ES-I3 (cell line): ENCODE measurements around the gene UBAP1.
"Not testable (repeated sequence)": the region's sequence is repeated elsewhere in the genome, so short reads cannot be mapped to it uniquely, and the experiment has no call there.

Experiments used
- H3K36me3 ChIP-seq: 2 replicates; pipeline ENCODE4 v1.6.1; 2013; ENCODE audit warnings: mild to moderate bottlenecking, low read length, control low read depth, moderate library complexity; ENCODE audit not compliant: insufficient read depth
- H3K4me1 ChIP-seq: 2 replicates; pipeline ENCODE4 v1.6.1; 2013; ENCODE audit warnings: mild to moderate bottlenecking, control low read depth, low read length; ENCODE audit not compliant: insufficient read depth
- H3K9ac ChIP-seq: 2 replicates; pipeline ENCODE4 v1.6.1; 2013; ENCODE audit warnings: low read depth, mild to moderate bottlenecking, low read length, moderate library complexity
- H3K9me3 ChIP-seq: 2 replicates; pipeline ENCODE4 v1.6.1; 2013; ENCODE audit warnings: mild to moderate bottlenecking, low read length, moderate library complexity; ENCODE audit not compliant: control insufficient read depth, insufficient read depth

The UBAP1 gene

DNA sequence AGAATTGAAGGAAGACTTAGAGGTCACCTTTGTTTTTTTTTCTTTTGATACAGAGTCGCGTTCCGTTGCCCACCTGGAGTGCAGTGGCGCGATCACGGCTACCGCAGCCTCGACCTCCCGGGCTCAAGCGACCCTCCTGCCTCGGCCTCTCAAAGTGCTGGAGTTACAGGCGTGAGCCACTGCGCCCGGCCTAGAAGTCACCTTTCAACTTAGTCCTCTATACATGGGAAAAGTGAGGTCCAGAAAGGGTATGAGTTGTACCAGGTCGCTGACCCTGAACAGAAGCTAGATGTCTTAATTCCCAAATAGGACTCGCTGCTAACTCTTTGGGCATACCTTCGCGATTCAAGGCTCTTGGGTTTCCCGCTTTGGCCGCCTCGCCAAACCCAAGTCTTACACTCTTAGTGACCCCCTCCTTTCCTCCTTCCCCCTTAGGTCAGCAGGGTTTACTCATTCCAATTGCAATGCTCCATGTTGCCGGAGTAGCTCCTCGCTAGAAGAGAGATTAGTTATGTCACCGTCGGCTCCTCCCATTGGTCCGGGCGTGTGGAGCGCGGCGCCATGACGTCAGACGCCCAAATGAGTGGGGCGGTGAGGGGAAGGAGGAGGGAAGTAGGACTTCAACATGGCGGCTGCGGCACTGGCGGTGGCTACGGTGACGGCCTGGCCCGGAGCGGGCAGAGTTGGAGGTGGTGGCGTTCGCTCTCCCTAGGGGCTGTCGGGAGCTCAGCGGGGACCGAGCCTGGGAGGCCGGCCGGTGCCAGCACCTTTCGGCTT lies at the start of gene UBAP1:
UBAP1 (plus strand) TSS at position 608 of the 777 bp plus-strand sequence. CDS start 41,872 bp downstream, outside the sequence.
- Histone ChIP-seq H3K4me1 (no peaks in the 10 kb centered on the region), H3K9ac (peak within 1 kb of the TSS; percentile 97)

DNA sequence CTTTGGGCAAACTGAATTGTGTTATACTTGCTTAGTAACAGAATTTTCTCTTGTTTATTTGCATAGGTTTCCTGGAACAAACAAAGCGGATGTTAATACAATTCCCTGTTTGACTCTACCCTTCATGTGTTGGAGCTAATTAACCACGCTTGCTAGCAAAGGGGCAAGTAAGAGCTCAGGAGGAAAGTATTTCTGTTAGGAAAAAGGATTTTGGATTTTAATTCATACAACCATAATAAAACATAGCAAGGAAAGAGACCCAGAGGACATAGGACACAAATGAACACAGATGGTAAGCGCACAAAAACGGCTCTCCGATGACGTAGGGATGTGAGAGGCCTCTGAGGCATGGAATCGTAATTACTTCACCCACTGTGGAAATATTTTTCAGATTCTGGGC lies 47.3 kb upstream of the UBAP1 start:
- Histone ChIP-seq H3K36me3 (no peaks in the 10 kb centered on the region), H3K4me1 (no peaks in the 10 kb centered on the region), H3K9me3 (no peaks in the 10 kb centered on the region), H3K9ac (no peak overlapping the region)

More for the DNA sequence above, at the start of gene UBAP1:
- Histone ChIP-seq H3K9me3 (no peaks in the 10 kb centered on the region), H3K36me3 (no peaks in the 10 kb centered on the region)

DNA sequence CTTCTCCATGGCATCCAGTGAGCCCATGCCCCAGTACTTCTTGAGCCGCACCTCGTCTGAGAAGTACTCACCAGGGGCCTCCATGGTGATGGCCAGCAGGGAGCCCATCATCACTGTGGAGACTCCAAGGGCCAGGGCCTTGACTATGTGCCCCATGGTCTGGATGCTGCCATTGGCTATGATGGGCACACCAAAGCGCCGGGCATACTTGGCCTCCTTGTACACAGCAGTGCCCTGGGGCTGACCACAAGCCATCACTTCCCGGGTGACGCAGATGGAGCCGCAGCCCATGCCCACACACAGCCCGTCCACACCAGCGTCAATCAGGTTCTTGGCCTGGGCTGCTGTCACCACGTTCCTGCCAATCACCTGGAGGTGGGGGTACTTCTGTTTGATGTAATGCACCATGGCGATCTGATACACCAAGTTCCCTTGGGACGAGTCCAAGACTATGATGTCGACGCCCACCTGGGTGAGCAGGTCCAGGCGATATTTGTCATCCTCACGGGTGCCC lies 45.4 kb upstream of the UBAP1 start:
- H3K4me1 ChIP-seq, result no peaks in the 10 kb centered on the region
- H3K9me3 ChIP-seq, result no peaks in the 10 kb centered on the region
- no peak overlapping the region for H3K9ac ChIP-seq
- H3K36me3 ChIP-seq, result no peaks in the 10 kb centered on the region

DNA sequence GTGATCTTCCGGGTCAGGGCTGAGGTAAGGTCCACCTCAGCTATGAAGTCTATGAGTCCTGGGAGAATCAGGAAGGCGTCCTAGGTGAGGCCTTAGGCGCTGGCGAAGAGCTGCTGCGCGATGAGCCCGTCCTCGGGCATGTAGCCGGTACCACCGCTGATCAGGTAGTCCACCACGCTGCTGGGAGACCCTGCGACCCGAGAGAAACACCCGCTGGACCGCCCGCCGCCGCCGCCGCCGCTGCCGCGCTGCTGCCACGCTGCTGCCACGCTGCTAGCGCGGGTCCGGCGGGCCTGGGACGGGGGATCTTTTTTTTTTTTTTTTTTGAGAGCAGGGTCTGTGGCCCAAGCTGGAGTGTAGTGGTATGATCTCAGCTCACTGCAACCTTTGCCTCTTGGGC lies 44.3 kb upstream of the UBAP1 start:
- Histone ChIP-seq H3K9me3 (no peaks in the 10 kb centered on the region), H3K36me3 (no peaks in the 10 kb centered on the region), H3K9ac (no peak overlapping the region), H3K4me1 (no peaks in the 10 kb centered on the region)

DNA sequence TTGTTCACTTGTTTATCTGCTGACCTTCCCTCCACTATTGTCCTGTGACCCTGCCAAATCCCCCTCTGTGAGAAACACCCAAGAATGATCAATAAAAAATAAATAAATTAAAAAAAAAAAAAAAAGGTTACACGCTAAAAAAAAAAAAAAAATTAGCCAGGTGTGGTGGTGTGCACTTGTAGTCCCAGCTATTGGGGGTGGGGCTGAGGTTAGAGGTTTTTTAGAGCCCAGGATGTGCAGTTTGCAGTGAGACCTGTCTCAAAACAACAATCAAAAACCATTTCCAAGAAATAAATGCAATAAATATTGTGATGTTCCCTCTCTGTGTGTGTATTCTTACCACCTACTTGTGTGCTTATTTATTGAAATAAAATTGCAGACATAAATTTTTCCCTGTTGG lies 40.2 kb upstream of the UBAP1 start:
- H3K9me3 ChIP-seq, H3K36me3 ChIP-seq, H3K4me1 ChIP-seq, H3K9ac ChIP-seq: not testable (repeated sequence)

DNA sequence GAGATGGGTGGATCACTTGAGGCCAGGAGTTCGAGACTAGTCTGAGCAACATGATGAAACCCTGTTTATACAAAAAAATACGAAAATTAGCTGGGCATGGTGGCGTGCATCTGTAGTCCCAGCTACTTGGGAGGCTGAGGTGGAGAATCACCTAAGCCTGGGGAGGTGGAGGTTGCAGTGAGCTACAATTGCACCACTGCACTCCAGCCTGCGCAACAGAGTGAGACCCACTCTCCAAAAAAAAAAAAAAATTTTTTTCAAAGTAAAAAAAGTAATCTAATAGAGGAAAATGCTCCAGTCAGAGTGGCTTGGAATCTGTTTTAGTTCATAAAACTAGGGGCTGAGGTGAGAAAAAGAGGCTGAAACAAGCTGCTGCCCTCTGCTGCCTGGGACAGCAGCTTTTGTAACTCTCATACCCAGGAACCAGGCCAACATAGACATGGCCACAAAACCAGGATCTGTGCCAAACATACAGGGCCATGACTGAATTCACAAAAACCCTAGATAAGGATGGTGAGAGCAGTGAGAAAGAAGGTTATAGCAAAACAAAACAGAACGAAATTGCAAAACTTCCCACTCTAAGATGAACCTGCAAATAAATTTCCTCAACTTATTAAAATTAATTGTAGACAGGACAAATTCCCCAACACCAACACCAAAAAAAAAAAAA lies 39.2 kb upstream of the UBAP1 start:
- H3K9ac ChIP-seq, result no peak overlapping the region
- no peaks in the 10 kb centered on the region for H3K36me3 ChIP-seq
- H3K9me3 ChIP-seq, result no peaks in the 10 kb centered on the region
- no peaks in the 10 kb centered on the region for H3K4me1 ChIP-seq

DNA sequence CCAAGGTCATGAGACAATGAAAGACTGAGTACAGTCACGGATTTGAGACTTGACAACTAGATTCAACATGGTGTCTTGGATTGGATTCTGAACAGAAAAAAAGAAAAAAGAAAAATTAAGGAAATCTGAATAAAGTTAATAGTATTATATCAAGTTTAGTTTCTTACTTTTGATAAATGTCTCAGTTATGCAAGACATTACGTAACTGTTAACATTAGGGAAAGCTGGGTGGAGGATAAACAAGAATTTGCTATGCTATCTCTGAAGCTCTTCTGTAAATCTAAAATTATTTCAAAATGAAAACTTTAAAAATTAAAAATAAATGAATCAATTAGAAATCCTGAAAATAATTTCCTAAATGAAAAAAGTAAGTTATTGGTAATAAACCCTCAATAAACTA lies 38.0 kb upstream of the UBAP1 start:
- H3K4me1 ChIP-seq, result 0 out of 2 replicates have a peak, but pooled peaks cover 3% of the 10 kb centered on the region
- no peak overlapping the region for H3K9ac ChIP-seq
- no peaks in the 10 kb centered on the region for H3K36me3 ChIP-seq
- H3K9me3 ChIP-seq, result no peaks in the 10 kb centered on the region

DNA sequence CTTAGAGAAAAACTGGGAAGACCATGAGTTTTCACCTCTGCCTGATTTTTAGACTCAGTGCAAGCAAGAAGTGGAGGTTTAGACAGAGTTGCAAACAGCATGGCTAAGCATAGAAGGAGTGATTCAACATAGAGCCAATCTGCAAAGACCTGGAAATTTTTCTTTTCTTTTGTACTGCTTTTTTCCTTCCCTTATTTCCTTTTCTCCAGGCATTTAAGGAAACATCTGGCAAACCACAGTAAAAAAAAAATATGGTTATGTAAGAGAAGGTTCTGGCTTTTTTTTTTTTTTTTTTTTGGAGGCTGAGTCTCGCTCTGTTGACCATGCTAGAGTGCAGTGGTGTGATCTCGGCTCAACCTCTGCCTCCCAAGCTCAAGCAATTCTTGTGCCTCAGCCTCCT lies 35.7 kb upstream of the UBAP1 start:
- H3K9me3 ChIP-seq, result no peaks in the 10 kb centered on the region
- no peak overlapping the region for H3K9ac ChIP-seq
- H3K4me1 ChIP-seq, result 0 out of 2 replicates have a peak, but pooled peaks cover 3% of the 10 kb centered on the region
- H3K36me3 ChIP-seq, result no peaks in the 10 kb centered on the region

DNA sequence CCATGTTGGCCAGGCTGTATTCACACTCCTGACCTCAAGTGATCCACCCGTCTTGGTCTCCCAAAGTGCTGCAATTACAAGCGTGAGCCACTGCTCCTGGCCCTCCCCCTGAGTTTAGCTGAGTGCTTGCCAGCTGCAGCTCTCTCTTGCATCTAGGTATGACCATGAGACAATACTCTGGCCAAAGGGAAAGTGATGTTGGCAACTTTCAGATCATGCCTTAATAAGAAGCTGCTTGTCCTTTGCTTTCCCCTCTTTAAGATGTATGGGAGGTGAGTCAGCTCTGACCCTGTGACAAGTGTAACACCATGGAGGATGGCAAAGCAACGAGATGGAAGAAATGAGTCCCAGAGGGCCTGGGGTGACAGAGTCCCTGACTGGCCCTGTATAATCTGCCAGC lies 33.7 kb upstream of the UBAP1 start:
- H3K9me3 ChIP-seq, result no peaks in the 10 kb centered on the region
- H3K9ac ChIP-seq, result no peak overlapping the region
- H3K4me1 ChIP-seq, result 0 out of 2 replicates have a peak, but pooled peaks cover 3% of the 10 kb centered on the region
- no peaks in the 10 kb centered on the region for H3K36me3 ChIP-seq

DNA sequence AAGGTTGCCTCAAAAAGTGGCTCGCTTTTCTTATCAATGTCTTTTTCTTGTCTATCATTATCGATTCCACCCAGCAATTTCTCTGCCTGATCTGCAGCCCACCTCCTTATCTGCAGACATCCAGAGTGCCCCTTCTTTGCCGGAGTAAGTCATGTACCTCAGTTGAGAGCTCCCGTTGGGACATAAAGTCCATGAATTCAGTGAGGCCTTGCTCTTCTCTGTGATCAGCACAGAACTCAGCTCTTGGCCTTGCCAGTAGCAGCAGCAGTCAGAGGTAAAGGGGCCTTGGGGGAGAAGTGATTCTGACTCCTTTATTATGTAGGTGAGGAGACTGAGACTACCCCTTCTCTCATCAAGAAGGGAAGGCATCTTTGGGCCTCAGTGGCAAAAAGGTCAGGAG lies 27.4 kb upstream of the UBAP1 start:
- Histone ChIP-seq H3K4me1 (no peaks in the 10 kb centered on the region; the same call in 1 of the 2 replicates), H3K9me3 (no peaks in the 10 kb centered on the region), H3K36me3 (no peaks in the 10 kb centered on the region), H3K9ac (no peak overlapping the region)

DNA sequence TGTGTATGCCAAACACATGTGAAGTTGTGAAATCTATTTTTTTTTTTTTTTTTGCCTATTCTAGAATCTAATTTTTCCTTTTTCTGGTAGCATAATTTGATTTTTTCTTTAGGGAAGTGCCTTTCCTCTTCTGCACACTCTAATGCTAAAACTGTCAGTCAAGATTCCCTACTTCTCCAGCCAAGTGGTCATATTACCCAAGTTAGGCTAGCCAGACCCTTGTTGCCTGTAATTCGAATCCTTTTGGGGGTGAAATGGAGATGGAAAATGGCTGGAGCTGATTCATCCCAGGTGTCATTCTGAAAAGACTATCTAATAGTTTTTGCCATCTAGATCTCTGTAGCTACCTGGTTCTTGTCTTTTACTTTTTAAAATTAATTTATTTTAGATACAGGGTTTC lies 24.8 kb upstream of the UBAP1 start:
- H3K36me3 ChIP-seq, result no peaks in the 10 kb centered on the region
- peaks cover 6% of the 10 kb centered on the region; the same call in 1 of the 2 replicates for H3K4me1 ChIP-seq
- H3K9me3 ChIP-seq, result no peaks in the 10 kb centered on the region
- no peak overlapping the region for H3K9ac ChIP-seq

DNA sequence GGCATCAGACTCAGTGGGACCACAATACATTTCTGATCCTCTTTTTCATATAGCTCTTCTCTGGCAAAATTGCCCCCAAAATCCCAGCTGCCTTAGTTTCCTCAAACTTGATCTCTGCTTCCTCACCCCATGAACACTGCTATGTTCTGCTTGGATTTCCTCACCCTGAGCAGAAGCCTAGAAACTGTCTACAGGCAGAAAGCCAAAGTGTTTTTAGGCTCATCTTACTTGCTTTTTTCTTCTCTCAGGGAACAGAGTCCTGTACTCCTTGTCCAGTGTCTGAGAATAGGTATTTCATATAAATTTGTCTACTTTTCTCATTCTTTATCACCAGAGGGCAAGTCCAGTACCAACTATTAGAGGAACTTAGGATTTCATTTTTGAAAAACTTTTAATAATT lies 21.5 kb upstream of the UBAP1 start:
- H3K4me1 ChIP-seq, result peaks cover 6% of the 10 kb centered on the region; the same call in 1 of the 2 replicates
- H3K9me3 ChIP-seq, result no peaks in the 10 kb centered on the region
- no peaks in the 10 kb centered on the region for H3K36me3 ChIP-seq
- H3K9ac ChIP-seq, result no peak overlapping the region

DNA sequence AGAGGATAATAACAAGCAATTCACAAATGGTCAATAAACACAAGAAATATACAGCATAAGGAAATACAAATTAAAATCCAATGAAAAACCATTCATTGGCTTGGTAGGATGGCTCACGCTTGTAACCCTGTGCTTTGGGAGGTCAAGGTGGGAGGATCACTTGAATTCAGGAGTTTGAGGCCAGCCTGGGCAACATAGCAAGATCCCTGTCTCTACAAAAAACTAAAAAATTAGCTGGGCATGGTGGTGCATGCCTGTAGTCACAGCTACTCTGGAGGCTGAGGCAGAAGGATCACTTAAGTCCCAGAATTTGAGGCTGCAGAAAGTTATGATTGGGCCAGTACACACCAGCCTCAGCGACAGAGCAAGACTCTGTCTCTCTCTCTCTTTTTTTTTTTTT lies 20.9 kb upstream of the UBAP1 start:
- Histone ChIP-seq H3K9me3 (no peaks in the 10 kb centered on the region), H3K4me1 (peaks cover 6% of the 10 kb centered on the region; the same call in 1 of the 2 replicates), H3K9ac (no peak overlapping the region), H3K36me3 (no peaks in the 10 kb centered on the region)

DNA sequence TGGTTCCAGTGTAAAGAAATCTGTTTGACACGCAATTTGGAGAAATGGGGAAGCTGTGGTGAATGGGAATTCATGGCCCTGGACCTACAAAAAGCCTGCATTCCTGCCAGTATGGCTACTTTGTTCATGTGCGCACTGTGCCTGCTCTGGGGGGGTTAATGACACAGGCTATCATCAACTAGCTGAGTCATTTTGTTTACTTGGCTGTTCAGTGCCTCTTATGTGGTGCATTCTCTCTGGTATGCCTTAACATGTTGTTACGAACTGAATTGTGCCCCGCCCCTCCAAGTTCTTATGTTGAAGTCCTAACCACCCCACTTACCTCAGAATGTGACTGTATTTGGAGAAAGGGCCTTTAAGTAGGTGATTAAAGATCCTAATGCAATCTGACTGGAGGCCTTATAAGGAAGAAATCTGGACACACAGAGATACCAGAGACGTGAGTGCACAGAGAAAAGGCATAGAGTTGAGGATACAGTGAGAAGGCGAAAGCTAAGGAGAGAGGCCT lies 20.4 kb upstream of the UBAP1 start:
- Histone ChIP-seq H3K4me1 (peaks cover 6% of the 10 kb centered on the region; the same call in 1 of the 2 replicates), H3K36me3 (no peaks in the 10 kb centered on the region), H3K9me3 (no peaks in the 10 kb centered on the region), H3K9ac (no peak overlapping the region)

DNA sequence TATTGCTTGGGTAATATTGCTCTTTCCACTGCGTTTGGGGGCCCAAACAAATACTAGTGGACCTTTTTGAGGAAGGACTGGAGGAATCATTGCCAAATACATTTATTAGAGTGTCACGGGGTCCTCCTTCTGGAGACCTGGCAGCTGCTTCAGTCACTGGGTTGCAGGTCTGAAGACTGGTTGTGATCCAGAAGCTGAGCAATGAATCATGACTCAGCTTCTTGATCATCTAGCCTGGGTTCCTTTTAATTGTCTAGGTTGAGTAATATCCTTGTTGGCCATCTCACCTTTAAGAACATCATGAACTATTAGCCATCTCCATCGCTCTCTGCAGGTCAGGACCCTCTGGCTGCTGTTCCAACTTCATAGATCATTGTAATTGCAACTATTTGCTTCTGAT lies 15.4 kb upstream of the UBAP1 start:
- peaks cover 3% of the 10 kb centered on the region; the same call in 1 of the 2 replicates for H3K4me1 ChIP-seq
- no peaks in the 10 kb centered on the region for H3K36me3 ChIP-seq
- H3K9ac ChIP-seq, result no peak overlapping the region
- no peaks in the 10 kb centered on the region for H3K9me3 ChIP-seq
